ENCODE data around the gene TTC28. TPM values are rescaled to one million over a fixed set of nuclear protein-coding genes. Genes with fewer than 3 reads are reported as not detected.

TTC28 gene
- total and polyA plus RNA-seq, 7 donors = 0.23 to 102 (median 46.1) TPM

GRCh38 chr22:28279888-28280287, 399.8 kb downstream of the TTC28 start:
- H3K4me3 ChIP-seq = no peak overlapping the region
- H3K27me3 ChIP-seq = no peaks in the 10 kb centered on the region
- TF ChIP-seq EP300 (IDR thresholded peaks at IDR 0.05) = no peak
- TF ChIP-seq POLR2AphosphoS5 (IDR thresholded peaks at IDR 0.05) = no peak
- no peak for TF ChIP-seq POLR2A (IDR thresholded peaks at IDR 0.05)
- TF ChIP-seq CTCF (IDR thresholded peaks at IDR 0.05) = no peak
- H3K27ac ChIP-seq = no peak overlapping the region
- no peak for DNase-seq
- H3K9me3 ChIP-seq = no peaks in the 10 kb centered on the region
- H3K4me1 ChIP-seq = no peaks in the 10 kb centered on the region
- intact Hi-C loops (cut with DNase I) = no loop called here
- H3K36me3 ChIP-seq = no peaks in the 10 kb centered on the region
- WGBS, 2 donors = 85 to 93% methylated on average over 2 of the region's 2 CpGs

GRCh38 chr22:28269277-28269676, 410.4 kb downstream of the TTC28 start:
- intact Hi-C loops (cut with DNase I) = no loop called here
- H3K36me3 ChIP-seq = no peaks in the 10 kb centered on the region
- 84 to 88% methylated on average over 2 of the region's 2 CpGs for WGBS, 2 donors
- H3K4me3 ChIP-seq = no peak overlapping the region
- no peak overlapping the region for H3K27ac ChIP-seq
- H3K4me1 ChIP-seq = peaks cover 0 to 24% (median 20%) of the 10 kb centered on the region in 4 donors
- no peak for DNase-seq
- TF ChIP-seq POLR2AphosphoS5 (IDR thresholded peaks at IDR 0.05) (no peak), CTCF (IDR thresholded peaks at IDR 0.05) (no peak), EP300 (IDR thresholded peaks at IDR 0.05) (no peak), POLR2A (IDR thresholded peaks at IDR 0.05) (no peak)
- H3K9me3 ChIP-seq = no peaks in the 10 kb centered on the region
- no peaks in the 10 kb centered on the region for H3K27me3 ChIP-seq

DNA sequence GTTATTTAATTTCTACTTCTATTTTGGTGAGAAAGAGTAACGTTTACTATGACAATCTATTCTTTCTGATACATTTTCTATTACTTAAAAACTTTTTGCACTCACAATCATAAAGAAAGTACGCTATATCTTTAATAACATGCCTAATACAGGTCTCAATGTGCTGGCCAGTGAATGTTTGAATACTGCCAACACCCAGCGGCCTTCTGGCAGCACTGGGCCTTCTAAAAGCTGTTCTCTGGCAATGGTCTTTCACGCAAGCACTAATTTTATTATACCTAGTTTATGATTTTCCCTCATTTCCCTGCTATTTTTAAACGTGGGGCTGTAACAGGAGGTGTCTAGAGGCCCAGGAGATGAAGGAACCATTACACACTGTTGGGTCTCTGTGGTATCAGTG, 410.8 kb downstream of the TTC28 start:
- 71 to 80% methylated on average over 5 of the region's 5 CpGs for WGBS, 2 donors
- H3K27me3 ChIP-seq = no peaks in the 10 kb centered on the region
- H3K4me1 ChIP-seq = peaks cover 0 to 24% (median 20%) of the 10 kb centered on the region in 4 donors
- intact Hi-C loops (cut with DNase I) = no loop called here
- H3K4me3 ChIP-seq = no peak overlapping the region
- TF ChIP-seq CTCF (IDR thresholded peaks at IDR 0.05) (no peak), POLR2A (IDR thresholded peaks at IDR 0.05) (no peak), EP300 (IDR thresholded peaks at IDR 0.05) (no peak), POLR2AphosphoS5 (IDR thresholded peaks at IDR 0.05) (no peak)
- no peak for DNase-seq
- no peaks in the 10 kb centered on the region for H3K9me3 ChIP-seq
- no peaks in the 10 kb centered on the region for H3K36me3 ChIP-seq
- H3K27ac ChIP-seq = no peak overlapping the region

DNA sequence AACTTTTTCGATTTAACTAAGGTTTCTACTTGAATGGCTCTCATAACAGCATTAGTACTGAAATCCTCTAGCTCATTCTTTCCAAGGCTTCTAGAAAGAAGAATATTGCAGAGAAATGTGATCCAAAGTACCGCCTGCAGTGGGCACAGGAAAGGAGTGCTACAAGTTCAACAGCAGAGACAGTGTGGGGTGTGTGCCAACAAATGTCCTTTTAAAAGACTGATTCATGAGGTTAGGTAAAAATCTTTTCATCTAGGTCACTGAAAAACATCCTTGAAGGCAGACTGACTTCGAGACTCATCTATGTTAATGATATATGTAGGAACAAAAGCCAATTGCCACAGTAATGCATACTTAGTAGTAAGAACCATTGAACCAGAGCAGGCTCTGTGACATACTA, 411.5 kb downstream of the TTC28 start:
- TF ChIP-seq CTCF (IDR thresholded peaks at IDR 0.05) (no peak), EP300 (IDR thresholded peaks at IDR 0.05) (no peak), POLR2AphosphoS5 (IDR thresholded peaks at IDR 0.05) (no peak), POLR2A (IDR thresholded peaks at IDR 0.05) (no peak)
- Histone ChIP-seq H3K36me3 (no peaks in the 10 kb centered on the region), H3K9me3 (no peaks in the 10 kb centered on the region), H3K4me1 (peaks cover 0 to 24% (median 20%) of the 10 kb centered on the region in 4 donors), H3K27ac (no peak overlapping the region), H3K27me3 (no peaks in the 10 kb centered on the region), H3K4me3 (no peak overlapping the region)
- intact Hi-C loops (cut with DNase I) = no loop called here
- 84 to 85% methylated on average over 3 of the region's 3 CpGs for WGBS, 2 donors
- no peak for DNase-seq

DNA sequence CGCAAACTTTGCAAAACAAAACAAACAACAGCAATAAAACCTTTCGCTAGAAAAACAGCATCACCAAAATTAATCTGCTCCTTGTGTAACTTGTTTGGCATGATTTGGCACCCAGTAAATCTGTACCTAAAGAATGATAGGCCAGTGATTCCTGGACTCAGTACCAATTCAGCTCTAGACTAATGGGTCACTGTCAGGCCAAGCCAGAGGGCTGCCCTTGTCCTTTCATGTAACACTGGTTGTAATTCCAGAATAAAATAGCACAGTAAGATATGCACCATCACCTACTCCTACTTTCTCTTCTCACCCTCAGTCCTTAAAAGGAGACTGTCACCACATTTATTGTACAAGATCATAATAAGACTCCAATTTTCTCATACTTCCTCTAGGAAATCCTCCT, 419.0 kb downstream of the TTC28 start:
- 94% methylated on average over 2 of the region's 2 CpGs for whole genome bisulfite sequencing, 2 donors
- H3K27ac ChIP-seq = no peak overlapping the region
- H3K36me3 ChIP-seq = no peaks in the 10 kb centered on the region
- no peaks in the 10 kb centered on the region for H3K9me3 ChIP-seq
- no peak for DNase-seq
- peaks cover 0 to 17% (median 7%) of the 10 kb centered on the region in 4 donors for H3K4me1 ChIP-seq
- H3K27me3 ChIP-seq = no peaks in the 10 kb centered on the region
- TF ChIP-seq POLR2A (IDR thresholded peaks at IDR 0.05) = no peak
- TF ChIP-seq CTCF (IDR thresholded peaks at IDR 0.05) = no peak
- no peak for TF ChIP-seq EP300 (IDR thresholded peaks at IDR 0.05)
- TF ChIP-seq POLR2AphosphoS5 (IDR thresholded peaks at IDR 0.05) = no peak
- intact Hi-C loops (cut with DNase I) = no loop called here
- no peak overlapping the region for H3K4me3 ChIP-seq

All from sigmoid colon (tissue), 7 donors.